GM18498 (cell line): ENCODE results near the gene GFRA1.
A peak's percentile ranks its signal among the peaks of the same experiment; 100 is the strongest.

Source experiments
- ATAC-seq: cut with Tn5 transposase; IDR thresholded peaks from one replicate; pipeline ENCODE4 v1.9.1; 2021; ENCODE audit warnings: mild to moderate bottlenecking, moderate library complexity; ENCODE audit not compliant: unreplicated experiment

The GFRA1 gene

GRCh38 chr10:116272440-116273283, at the start of gene GFRA1:
TSS of gene GFRA1 (minus strand) at chr10:116273206. CDS start at chr10:116272029, 1,177 bp downstream.
- no peak for ATAC-seq

GRCh38 chr10:116316503-116316902, 43.5 kb upstream of the GFRA1 start:
- ATAC-seq, result peak; percentile 55

- ATAC-seq, result no peak
Measured at GRCh38 chr10:116312548-116312947, 39.5 kb upstream of the GFRA1 start.

GRCh38 chr10:116311706-116312490, 38.9 kb upstream of the GFRA1 start:
- ATAC-seq, result no peak

- ATAC-seq, result no peak
Measured at GRCh38 chr10:116311016-116311415, 38.0 kb upstream of the GFRA1 start.

- no peak for ATAC-seq
Measured at GRCh38 chr10:116307455-116307854, 34.4 kb upstream of the GFRA1 start.

GRCh38 chr10:116306847-116307246, 33.8 kb upstream of the GFRA1 start:
- ATAC-seq, result no peak

GRCh38 chr10:116304923-116305322, 31.9 kb upstream of the GFRA1 start:
- no peak for ATAC-seq

- ATAC-seq, result no peak
Measured at GRCh38 chr10:116300542-116300941, 27.5 kb upstream of the GFRA1 start.

- ATAC-seq, result no peak
Measured at GRCh38 chr10:116298586-116298985, 25.6 kb upstream of the GFRA1 start.

- no peak for ATAC-seq
Measured at GRCh38 chr10:116296291-116296721, 23.3 kb upstream of the GFRA1 start.

GRCh38 chr10:116292493-116292892, 19.5 kb upstream of the GFRA1 start:
- no peak for ATAC-seq

- no peak for ATAC-seq
Measured at GRCh38 chr10:116289652-116290051, 16.6 kb upstream of the GFRA1 start.

GRCh38 chr10:116287906-116288501, 15.0 kb upstream of the GFRA1 start:
- peak; percentile 53 for ATAC-seq

- ATAC-seq, result no peak
Measured at GRCh38 chr10:116286626-116287200, 13.7 kb upstream of the GFRA1 start.

- ATAC-seq, result no peak
Measured at GRCh38 chr10:116281775-116282174, 8.8 kb upstream of the GFRA1 start.

GRCh38 chr10:116278846-116279245, 5.8 kb upstream of the GFRA1 start:
- no peak for ATAC-seq

GRCh38 chr10:116276981-116277380, 4.0 kb upstream of the GFRA1 start:
- no peak for ATAC-seq

- no peak for ATAC-seq
Measured at GRCh38 chr10:116274064-116274904, 1.3 kb upstream of the GFRA1 start.
